Neuronal stem cell (in vitro differentiated cells): ENCODE results near the gene NOL3.

ENCODE experiments used
- DNase-seq: peaks from one replicate; pipeline ENCODE4 v3.0.0-alpha.2; 2013; ENCODE audit warnings: low spot score
- H2AFZ ChIP-seq: one replicate; pipeline ENCODE4 v1.6.1; 2013; ENCODE audit warnings: mild to moderate bottlenecking, low read length, inconsistent platforms
- H2AK5ac ChIP-seq: 2 replicates; pipeline ENCODE4 v1.6.1; 2013; ENCODE audit warnings: low read depth, mild to moderate bottlenecking, inconsistent platforms, low read length, moderate library complexity, mixed read lengths
- H2BK120ac ChIP-seq: 2 replicates; pipeline ENCODE4 v1.6.1; 2013; ENCODE audit warnings: low read depth, mild to moderate bottlenecking, inconsistent platforms, low read length, moderate library complexity, mixed read lengths
- H2BK12ac ChIP-seq: one replicate; pipeline ENCODE4 v1.6.1; 2013; ENCODE audit warnings: low read length, inconsistent platforms
- H2BK15ac ChIP-seq: 2 replicates; pipeline ENCODE4 v1.6.1; 2013; ENCODE audit warnings: mild to moderate bottlenecking, low read length, inconsistent platforms, mixed read lengths
- H2BK5ac ChIP-seq: one replicate; pipeline ENCODE4 v1.6.1; 2013; ENCODE audit warnings: inconsistent platforms, mild to moderate bottlenecking, low read length, moderate library complexity
- H3K14ac ChIP-seq: one replicate; pipeline ENCODE4 v1.6.1; 2013; ENCODE audit warnings: low read length, inconsistent platforms
- H3K18ac ChIP-seq: 2 replicates; pipeline ENCODE4 v1.6.1; 2013; ENCODE audit warnings: low read length, inconsistent platforms
- H3K23ac ChIP-seq: 2 replicates; pipeline ENCODE4 v1.6.1; 2013; ENCODE audit warnings: low read depth, mild to moderate bottlenecking, mixed read lengths, low read length, inconsistent platforms; ENCODE audit not compliant: poor library complexity
- H3K27ac ChIP-seq: replicated peaks from 3 replicates; pipeline ENCODE4 v1.5.1; 2013; ENCODE audit warnings: low read length, inconsistent platforms
- H3K27me3 ChIP-seq, 3 experiments: 2 replicates each; pipeline ENCODE4 v1.6.1; 2013; ENCODE audit warnings: low read length in 3 of 3, mild to moderate bottlenecking in 2 of 3, inconsistent platforms in 1 of 3, low read depth in 1 of 3, mixed read lengths in 1 of 3, moderate library complexity in 1 of 3; ENCODE audit not compliant: control insufficient read depth in 3 of 3, insufficient read depth in 3 of 3
- H3K36me3 ChIP-seq, 2 donors: replicated peaks in 1 of 2; 2 replicates each; pipeline ENCODE4 v1.6.1; 2013; ENCODE audit warnings: low read length in 2 of 2; ENCODE audit not compliant: control insufficient read depth in 2 of 2, insufficient read depth in 2 of 2
- H3K4ac ChIP-seq: 2 replicates; pipeline ENCODE4 v1.6.1; 2013; ENCODE audit warnings: inconsistent platforms, mild to moderate bottlenecking, low read length, moderate library complexity
- H3K4me1 ChIP-seq, 2 donors: 1 replicate in 1 of 2; 2 replicates in 1 of 2; pipeline ENCODE4 v1.6.1; 2013; ENCODE audit warnings: low read length in 2 of 2, low read depth in 1 of 2; ENCODE audit not compliant: control insufficient read depth in 2 of 2, insufficient read depth in 1 of 2
- H3K4me2 ChIP-seq: one replicate; pipeline ENCODE4 v1.6.1; 2013; ENCODE audit warnings: mild to moderate bottlenecking, low read length, inconsistent platforms; ENCODE audit not compliant: insufficient read depth, poor library complexity, severe bottlenecking
- H3K4me3 ChIP-seq, 2 donors: 2 replicates each; pipeline ENCODE4 v1.5.1; 2013; ENCODE audit warnings: low read length in 2 of 2, mild to moderate bottlenecking in 2 of 2, inconsistent platforms in 1 of 2, moderate library complexity in 1 of 2
- H3K79me1 ChIP-seq: one replicate; pipeline ENCODE4 v1.6.1; 2013; ENCODE audit warnings: low read depth, mild to moderate bottlenecking, inconsistent platforms, low read length, moderate library complexity
- H3K9ac ChIP-seq: one replicate; pipeline ENCODE4 v1.6.1; 2013; ENCODE audit warnings: mild to moderate bottlenecking, low read depth, low read length, inconsistent platforms; ENCODE audit not compliant: poor library complexity
- H3K9me3 ChIP-seq, 2 donors: replicated peaks in 1 of 2; 2 replicates each; pipeline versions ENCODE3 to v1.6.1; 2013; ENCODE audit warnings: low read length in 2 of 2, mild to moderate bottlenecking in 2 of 2, inconsistent platforms in 1 of 2, low read depth in 1 of 2, mixed read lengths in 1 of 2, moderate library complexity in 1 of 2; ENCODE audit not compliant: control insufficient read depth in 2 of 2, insufficient read depth in 1 of 2
- H4K8ac ChIP-seq: one replicate; pipeline ENCODE4 v1.6.1; 2013; ENCODE audit warnings: low read depth, mild to moderate bottlenecking, inconsistent platforms, low read length, moderate library complexity
- H4K91ac ChIP-seq: one replicate; pipeline ENCODE4 v1.6.1; 2013; ENCODE audit warnings: low read length, low read depth, mild to moderate bottlenecking, inconsistent platforms; ENCODE audit not compliant: poor library complexity
- WGBS, 2 donors: extraction: QIAGEN DNeasy Blood & Tissue Kit; methylation state at CpG; one replicate each; pipeline ENCODE4 v1.1.7; 2013; ENCODE audit warnings: missing lambda C conversion rate in 2 of 2, mixed read lengths in 1 of 2; ENCODE audit not compliant: insufficient read length in 2 of 2, insufficient replicate concordance in 1 of 2; ENCODE audit errors: extremely low coverage in 2 of 2; 5-methylcytosine and 5-hydroxymethylcytosine counted together

The NOL3 gene

DNA sequence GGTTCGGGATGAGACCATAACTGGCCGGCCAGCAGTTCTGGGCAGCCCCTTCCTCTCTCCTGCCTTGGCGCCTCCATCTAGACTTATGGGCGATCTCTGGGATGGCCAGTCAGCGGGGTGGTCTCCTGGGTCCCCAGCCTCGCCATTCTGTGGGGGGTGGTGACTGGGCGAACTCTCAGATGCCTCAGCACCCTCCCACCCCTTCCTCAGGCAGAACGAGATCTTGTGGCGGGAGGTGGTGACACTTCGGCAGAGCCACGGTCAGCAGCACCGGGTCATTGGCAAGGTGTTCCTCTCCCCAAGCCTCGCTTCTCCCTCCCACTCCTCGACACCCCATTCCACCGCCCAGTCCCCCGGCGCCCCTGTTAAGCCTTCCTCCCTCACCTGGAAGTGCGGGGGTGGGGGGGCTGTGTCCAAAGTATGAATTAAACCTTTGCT is 4.2 kb upstream of the NOL3 start:
- H2AFZ ChIP-seq, result peak overlapping the region; percentile 72
- H3K4me3 ChIP-seq, result no peak overlapping the region
- H3K27ac ChIP-seq, result no peak overlapping the region
- no peak overlapping the region for H3K14ac ChIP-seq
- no peak overlapping the region for H4K91ac ChIP-seq
- peaks cover 4% of the 10 kb centered on the region for H3K79me1 ChIP-seq
- peaks cover 0 to 8% of the 10 kb centered on the region in 2 donors for H3K9me3 ChIP-seq
- WGBS, 2 donors, result no CpG with 5 or more reads among the region's 18 CpGs
- peaks cover 21 to 24% of the 10 kb centered on the region in 2 donors for H3K4me1 ChIP-seq
- H2AK5ac ChIP-seq, result peak overlapping the region; percentile 70
- no peak overlapping the region for H3K18ac ChIP-seq
- no peak overlapping the region for H2BK5ac ChIP-seq
- H4K8ac ChIP-seq, result no peak overlapping the region
- H3K4ac ChIP-seq, result no peak overlapping the region
- no peaks in the 10 kb centered on the region for H3K36me3 ChIP-seq
- no peak overlapping the region for H3K4me2 ChIP-seq
- H2BK12ac ChIP-seq, result peak overlapping the region; percentile 90
- H3K9ac ChIP-seq, result no peak overlapping the region
- H3K27me3 ChIP-seq, result peaks cover 70 to 96% (median 83%) of the 10 kb centered on the region in 3 experiments
- no peak overlapping the region for H3K23ac ChIP-seq
- no peak overlapping the region for H2BK120ac ChIP-seq
- H2BK15ac ChIP-seq, result no peak overlapping the region
- no peak for DNase-seq

DNA sequence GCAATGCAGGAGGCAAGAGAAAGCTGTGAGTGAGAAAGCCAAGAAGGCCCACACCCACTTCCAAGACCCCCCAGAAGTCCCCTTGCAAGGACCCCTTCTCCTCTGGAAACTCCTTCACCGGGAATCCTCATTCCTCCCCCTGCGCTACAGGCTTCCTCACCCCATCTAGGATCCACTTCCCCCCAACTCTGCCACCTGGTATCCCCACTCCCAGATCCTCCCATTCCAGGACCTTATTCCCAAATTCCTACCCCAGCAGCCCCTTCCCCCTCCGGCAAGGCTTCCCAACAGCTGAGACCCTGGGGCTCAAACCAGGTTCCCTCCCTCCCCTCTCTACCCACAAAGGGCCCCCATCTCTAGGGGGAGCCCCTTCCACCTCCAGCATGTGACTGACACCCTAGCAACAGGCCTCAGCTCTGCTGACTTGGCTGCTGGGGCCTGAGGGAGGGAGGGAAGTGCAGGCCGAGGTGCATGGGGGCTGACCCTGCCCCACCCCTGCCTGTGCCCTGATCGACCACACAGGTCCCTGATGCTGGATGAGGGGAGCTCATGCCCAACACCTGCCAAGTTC is 3.7 kb upstream of the NOL3 start:
- H3K9me3 ChIP-seq, result peaks cover 0 to 5% of the 10 kb centered on the region in 2 donors
- H3K36me3 ChIP-seq, result no peaks in the 10 kb centered on the region
- H3K4me2 ChIP-seq, result no peak overlapping the region
- H3K27ac ChIP-seq, result no peak overlapping the region
- peak overlapping the region; percentile 8 for H3K23ac ChIP-seq
- H2AK5ac ChIP-seq, result peak overlapping the region; percentile 70
- no peak overlapping the region for H2BK12ac ChIP-seq
- no peak overlapping the region for H2BK120ac ChIP-seq
- no peak overlapping the region for H3K4me3 ChIP-seq
- H3K14ac ChIP-seq, result no peak overlapping the region
- H2BK15ac ChIP-seq, result no peak overlapping the region
- H3K79me1 ChIP-seq, result peaks cover 4% of the 10 kb centered on the region
- H3K9ac ChIP-seq, result no peak overlapping the region
- H3K4me1 ChIP-seq, result peaks cover 21 to 25% of the 10 kb centered on the region in 2 donors
- WGBS, 2 donors, result no CpG with 5 or more reads among the region's 5 CpGs
- H3K27me3 ChIP-seq, result peaks cover 65 to 96% (median 77%) of the 10 kb centered on the region in 3 experiments
- no peak for DNase-seq
- H4K91ac ChIP-seq, result no peak overlapping the region
- no peak overlapping the region for H3K4ac ChIP-seq
- no peak overlapping the region for H2AFZ ChIP-seq
- no peak overlapping the region for H3K18ac ChIP-seq
- no peak overlapping the region for H2BK5ac ChIP-seq
- no peak overlapping the region for H4K8ac ChIP-seq

- Histone ChIP-seq H4K91ac (no peak overlapping the region), H3K4ac (no peak overlapping the region), H2AK5ac (peak overlapping the region; percentile 81), H3K9ac (peak overlapping the region; percentile 21), H3K18ac (peak overlapping the region; percentile 48), H3K27ac (no peak overlapping the region), H3K27me3 (peaks cover 61 to 96% (median 68%) of the 10 kb centered on the region in 3 experiments), H2BK120ac (no peak overlapping the region), H2AFZ (no peak overlapping the region), H3K79me1 (peaks cover 4% of the 10 kb centered on the region), H3K9me3 (peaks cover 0 to 4% of the 10 kb centered on the region in 2 donors), H3K4me2 (no peak overlapping the region), H3K14ac (no peak overlapping the region), H4K8ac (no peak overlapping the region), H3K4me3 (no peak overlapping the region), H2BK15ac (peak overlapping the region; percentile 83), H3K23ac (peak overlapping the region; percentile 55), H3K4me1 (peaks cover 21 to 25% of the 10 kb centered on the region in 2 donors), H2BK5ac (peak overlapping the region; percentile 13), H2BK12ac (no peak overlapping the region), H3K36me3 (no peaks in the 10 kb centered on the region)
- DNase-seq, result no peak
- WGBS, 2 donors, result no CpG with 5 or more reads among the region's 7 CpGs
These were observed 2.8 kb upstream of the NOL3 start for GRCh38 chr16:67167588-67167987.

- Histone ChIP-seq H4K91ac (no peak overlapping the region), H3K36me3 (no peaks in the 10 kb centered on the region), H2AFZ (peak overlapping the region; percentile 87), H3K18ac (peak overlapping the region; percentile 6), H4K8ac (no peak overlapping the region), H3K4me3 (no peak overlapping the region), H3K27ac (no peak overlapping the region), H2BK15ac (no peak overlapping the region), H3K27me3 (peaks cover 52 to 94% (median 63%) of the 10 kb centered on the region in 3 experiments), H3K79me1 (no peaks in the 10 kb centered on the region), H2BK5ac (peak overlapping the region; percentile 32), H3K23ac (no peak overlapping the region), H3K4ac (no peak overlapping the region), H3K4me2 (no peak overlapping the region), H2BK120ac (no peak overlapping the region), H3K9me3 (peaks cover 0 to 4% of the 10 kb centered on the region in 2 donors), H2BK12ac (no peak overlapping the region), H3K4me1 (peaks cover 14 to 22% of the 10 kb centered on the region in 2 donors), H3K14ac (no peak overlapping the region), H2AK5ac (peak overlapping the region; percentile 71), H3K9ac (no peak overlapping the region)
- no peak for DNase-seq
- WGBS, 2 donors, result no CpG with 5 or more reads among the region's 9 CpGs
These were observed 1.3 kb upstream of the NOL3 start for GRCh38 chr16:67169011-67169451.
